Body of pancreas (tissue), 4 donors: Measurements from ENCODE around the gene SGMS2.

Source experiments
- CTCF ChIP-seq, 7 experiments: fragments of 450-650 bp in 4 of 7; fragments of 200-600 bp in 3 of 7; sonication (generic) in 3 of 7; IDR thresholded peaks; one replicate each; pipeline ENCODE4 v1.5.1; 2016 to 2019; ENCODE audit warnings: antibody characterized with exemption in 7 of 7
- POLR2A ChIP-seq, 3 donors: fragments of 450-650 bp; IDR thresholded peaks; one replicate each; pipeline ENCODE4 v1.6.1; 2016; ENCODE audit warnings: antibody characterized with exemption in 3 of 3, mild to moderate bottlenecking in 2 of 3

GRCh38 chr4:107792711-107793110 lies 32.0 kb upstream of the SGMS2 start:
- no peak for TF ChIP-seq POLR2A (IDR thresholded peaks at IDR 0.05)
- TF ChIP-seq CTCF (IDR thresholded peaks at IDR 0.05): no peak
